HepG2 (cell line): ENCODE data around the gene PRTN3. TPM values are rescaled to one million over a fixed set of nuclear protein-coding genes. Genes with fewer than 3 reads are reported as not detected.

Experiments
- CBX1 ChIP-seq: IDR thresholded peaks from one replicate; pipeline ENCODE4 v1.6.1; 2016; ENCODE audit warnings: antibody characterized with exemption, low read depth
- EP300 ChIP-seq, 3 experiments: sonication (generic) in 1 of 3; formaldehyde crosslinking in 1 of 3; IDR thresholded peaks; 2 replicates each; pipeline versions ENCODE4 v1.5.1 to v1.6.1; 2011 to 2020; ENCODE audit warnings: low read depth in 2 of 3, low read length in 2 of 3, borderline replicate concordance in 1 of 3, improper control_type of control experiment in 1 of 3, mild to moderate bottlenecking in 1 of 3, missing genetic modification reagents in 1 of 3, moderate library complexity in 1 of 3
- HOXA7 ChIP-seq: sonication (generic); formaldehyde crosslinking; IDR thresholded peaks from 2 replicates; pipeline ENCODE4 v1.8.1; 2022; ENCODE audit warnings: mild to moderate bottlenecking, missing genetic modification reagents, moderate library complexity
- MAZ ChIP-seq, 2 experiments: sonication (generic) in 1 of 2; formaldehyde crosslinking in 1 of 2; IDR thresholded peaks; 2 replicates each; pipeline versions ENCODE4 v1.5.0 to v1.6.1; 2012 to 2020; ENCODE audit warnings: low read depth in 2 of 2, mild to moderate bottlenecking in 2 of 2, borderline replicate concordance in 1 of 2, improper control_type of control experiment in 1 of 2, low read length in 1 of 2, missing genetic modification reagents in 1 of 2, moderate library complexity in 1 of 2
- PLRG1 ChIP-seq: fragments of 450-650 bp; conservative IDR thresholded peaks from 2 replicates; pipeline ENCODE4 v1.6.1; 2016
- ZBTB7B ChIP-seq: sonication (generic); formaldehyde crosslinking; IDR thresholded peaks from 2 replicates; pipeline ENCODE4 v1.4.0; 2020; ENCODE audit warnings: missing genetic modification reagents
- ZFP90 ChIP-seq: sonication (generic); formaldehyde crosslinking; IDR thresholded peaks from 2 replicates; pipeline ENCODE4 v1.8.0; 2022; ENCODE audit warnings: missing genetic modification reagents, mild to moderate bottlenecking, inconsistent platforms, borderline replicate concordance
- ZNF12 ChIP-seq: sonication (generic); formaldehyde crosslinking; IDR thresholded peaks from 2 replicates; pipeline ENCODE4 v1.5.0; 2020; ENCODE audit warnings: missing genetic modification reagents
- ZNF3 ChIP-seq: IDR thresholded peaks from 2 replicates; pipeline ENCODE4 v1.7.0; 2017; ENCODE audit warnings: inconsistent platforms
- ZNF530 ChIP-seq: sonication (generic); formaldehyde crosslinking; IDR thresholded peaks from 2 replicates; pipeline ENCODE4 v1.5.0; 2020; ENCODE audit warnings: low read depth, mild to moderate bottlenecking, missing genetic modification reagents
- ZNF761 ChIP-seq: sonication (generic); formaldehyde crosslinking; conservative IDR thresholded peaks from 2 replicates; pipeline ENCODE4 v1.4.0; 2020; ENCODE audit warnings: mild to moderate bottlenecking, missing genetic modification reagents
- ZSCAN21 ChIP-seq: sonication (generic); formaldehyde crosslinking; IDR thresholded peaks from 2 replicates; pipeline ENCODE4 v1.8.0; 2022; ENCODE audit warnings: mild to moderate bottlenecking, missing genetic modification reagents, moderate library complexity, borderline replicate concordance
- polyA plus RNA-seq, 8 experiments: library from polyadenylated mRNA; depleted of rRNA in 3 of 8; stranded (reverse) in 7 of 8; unstranded in 1 of 8; fragments of >200 nt; fragmentation: Illumina TruSeq in 4 of 8; extraction: Trizol in 4 of 8; gene quantifications; 2 replicates each; pipeline versions ENCODE4 v1.2.1 to v1.2.3, GENCODE V29; 2011 to 2016; ENCODE audit warnings: low read depth in 4 of 8, missing spikeins in 1 of 8, mixed read lengths in 1 of 8; ENCODE audit not compliant: insufficient read depth in 1 of 8
- total RNA-seq, 5 experiments: library from RNA; depleted of rRNA; stranded (reverse); fragments of >200 nt; fragmentation: Illumina TruSeq; extraction: Trizol; gene quantifications; 2 replicates each; pipeline ENCODE4 v1.2.3, GENCODE V29; 2016; ENCODE audit warnings: low read depth in 1 of 5
- TF ChIP-seq, protein P1 (sequence below): sonication (generic); formaldehyde crosslinking; IDR thresholded peaks from 2 replicates; pipeline ENCODE4 v1.4.0; 2020; ENCODE audit warnings: missing genetic modification reagents
- TF ChIP-seq, protein P2 (sequence below), 2 experiments: sonication (generic) in 1 of 2; formaldehyde crosslinking in 1 of 2; IDR thresholded peaks; 2 replicates each; pipeline versions ENCODE4 v1.4.0 to v1.6.1; 2018 to 2020; ENCODE audit warnings: missing genetic modification reagents in 2 of 2, borderline replicate concordance in 1 of 2, low read depth in 1 of 2, mild to moderate bottlenecking in 1 of 2, missing biosample characterization in 1 of 2
- TF ChIP-seq, protein P3 (sequence below), 2 experiments: sonication (generic) in 1 of 2; formaldehyde crosslinking in 1 of 2; IDR thresholded peaks; 2 replicates each; pipeline versions ENCODE4 v1.4.0 to v1.6.1; 2016 to 2020; ENCODE audit warnings: borderline replicate concordance in 1 of 2, low read depth in 1 of 2, mild to moderate bottlenecking in 1 of 2, missing genetic modification reagents in 1 of 2
- TF ChIP-seq, protein P4 (sequence below): sonication (generic); formaldehyde crosslinking; IDR thresholded peaks from 2 replicates; pipeline ENCODE4 v1.5.0; 2020; ENCODE audit warnings: mild to moderate bottlenecking, missing genetic modification reagents

The PRTN3 gene
- total and polyA plus RNA-seq, 2 of the 13 experiments (the other 11 are each of a cell fraction or from before 2014, with no cell fraction given), result not detected

DNA sequence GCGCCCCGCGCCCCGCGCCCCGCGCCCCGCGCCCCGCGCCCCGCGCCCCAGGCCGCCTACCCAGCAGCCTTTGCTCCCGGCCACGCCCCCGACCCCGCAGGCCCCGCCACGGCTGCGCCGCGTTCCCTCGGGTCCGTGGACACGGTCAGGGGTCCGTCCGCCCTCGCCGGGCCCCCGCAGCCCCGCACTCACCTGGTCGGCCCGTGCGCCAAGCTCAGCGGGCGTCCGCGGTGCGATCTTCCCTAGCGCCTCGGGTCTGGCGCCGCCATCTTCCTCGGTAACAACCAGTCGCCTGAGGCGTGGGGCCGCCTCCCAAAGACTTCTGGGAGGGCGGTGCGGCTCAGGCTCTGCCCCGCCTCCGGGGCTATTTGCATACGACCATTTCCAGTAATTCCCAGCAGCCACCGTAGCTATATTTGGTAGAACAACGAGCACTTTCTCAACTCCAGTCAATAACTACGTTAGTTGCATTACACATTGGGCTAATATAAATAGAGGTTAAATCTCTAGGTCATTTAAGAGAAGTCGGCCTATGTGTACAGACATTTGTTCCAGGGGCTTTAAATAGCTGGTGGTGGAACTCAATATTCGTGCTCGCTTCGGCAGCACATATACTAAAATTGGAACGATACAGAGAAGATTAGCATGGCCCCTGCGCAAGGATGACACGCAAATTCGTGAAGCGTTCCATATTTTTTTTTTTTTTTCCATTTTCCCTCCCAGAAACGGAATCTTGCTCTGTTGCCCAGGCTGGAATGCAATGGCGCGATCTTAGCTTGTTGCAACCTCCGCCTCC is 52.3 kb downstream of the PRTN3 start, which contains the start of the genes MED16 and RNU6-9 (continued):
- TF ChIP-seq, protein P1, sequence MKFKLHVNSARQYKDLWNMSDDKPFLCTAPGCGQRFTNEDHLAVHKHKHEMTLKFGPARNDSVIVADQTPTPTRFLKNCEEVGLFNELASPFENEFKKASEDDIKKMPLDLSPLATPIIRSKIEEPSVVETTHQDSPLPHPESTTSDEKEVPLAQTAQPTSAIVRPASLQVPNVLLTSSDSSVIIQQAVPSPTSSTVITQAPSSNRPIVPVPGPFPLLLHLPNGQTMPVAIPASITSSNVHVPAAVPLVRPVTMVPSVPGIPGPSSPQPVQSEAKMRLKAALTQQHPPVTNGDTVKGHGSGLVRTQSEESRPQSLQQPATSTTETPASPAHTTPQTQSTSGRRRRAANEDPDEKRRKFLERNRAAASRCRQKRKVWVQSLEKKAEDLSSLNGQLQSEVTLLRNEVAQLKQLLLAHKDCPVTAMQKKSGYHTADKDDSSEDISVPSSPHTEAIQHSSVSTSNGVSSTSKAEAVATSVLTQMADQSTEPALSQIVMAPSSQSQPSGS (CRISPR knock-in tag), result 0 out of 2 replicates have a peak, but pooled peaks have one; percentile 65
- TF ChIP-seq ZFP90 (CRISPR knock-in tag) (peak; percentile 72; the same call in 1 of the 2 replicates), EP300 (IDR thresholded peaks at IDR 0.05; ENCODE audit: low read depth in 2 of 2, low read length in 2 of 2) (no peak), EP300 (CRISPR knock-in tag; IDR thresholded peaks at IDR 0.05; ENCODE audit: borderline replicate concordance) (no peak), ZNF12 (CRISPR knock-in tag) (no peak), ZSCAN21 (peak; percentile 53; the same call in 1 of the 2 replicates), ZNF761 (no peak), PLRG1 (no peak), ZNF3 (CRISPR knock-in tag) (no peak), ZNF530 (CRISPR knock-in tag) (no peak), MAZ (IDR thresholded peaks at IDR 0.05; ENCODE audit: borderline replicate concordance, low read depth, low read length) (peak; percentile 16; the same call in 1 of the 2 replicates), MAZ (CRISPR knock-in tag; IDR thresholded peaks at IDR 0.05; ENCODE audit: low read depth) (peak; percentile 68), ZBTB7B (CRISPR knock-in tag) (no peak), HOXA7 (CRISPR knock-in tag) (no peak), CBX1 (no peak)
- TF ChIP-seq, protein P2, sequence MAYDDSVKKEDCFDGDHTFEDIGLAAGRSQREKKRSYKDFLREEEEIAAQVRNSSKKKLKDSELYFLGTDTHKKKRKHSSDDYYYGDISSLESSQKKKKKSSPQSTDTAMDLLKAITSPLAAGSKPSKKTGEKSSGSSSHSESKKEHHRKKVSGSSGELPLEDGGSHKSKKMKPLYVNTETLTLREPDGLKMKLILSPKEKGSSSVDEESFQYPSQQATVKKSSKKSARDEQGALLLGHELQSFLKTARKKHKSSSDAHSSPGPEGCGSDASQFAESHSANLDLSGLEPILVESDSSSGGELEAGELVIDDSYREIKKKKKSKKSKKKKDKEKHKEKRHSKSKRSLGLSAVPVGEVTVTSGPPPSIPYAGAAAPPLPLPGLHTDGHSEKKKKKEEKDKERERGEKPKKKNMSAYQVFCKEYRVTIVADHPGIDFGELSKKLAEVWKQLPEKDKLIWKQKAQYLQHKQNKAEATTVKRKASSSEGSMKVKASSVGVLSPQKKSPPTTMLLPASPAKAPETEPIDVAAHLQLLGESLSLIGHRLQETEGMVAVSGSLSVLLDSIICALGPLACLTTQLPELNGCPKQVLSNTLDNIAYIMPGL (CRISPR knock-in tag; IDR thresholded peaks at IDR 0.05; ENCODE audit: borderline replicate concordance in 1 of 2, low read depth in 1 of 2), result peak; percentile 86 to 87; a peak in 3 of 4 replicates
- TF ChIP-seq, protein P3, sequence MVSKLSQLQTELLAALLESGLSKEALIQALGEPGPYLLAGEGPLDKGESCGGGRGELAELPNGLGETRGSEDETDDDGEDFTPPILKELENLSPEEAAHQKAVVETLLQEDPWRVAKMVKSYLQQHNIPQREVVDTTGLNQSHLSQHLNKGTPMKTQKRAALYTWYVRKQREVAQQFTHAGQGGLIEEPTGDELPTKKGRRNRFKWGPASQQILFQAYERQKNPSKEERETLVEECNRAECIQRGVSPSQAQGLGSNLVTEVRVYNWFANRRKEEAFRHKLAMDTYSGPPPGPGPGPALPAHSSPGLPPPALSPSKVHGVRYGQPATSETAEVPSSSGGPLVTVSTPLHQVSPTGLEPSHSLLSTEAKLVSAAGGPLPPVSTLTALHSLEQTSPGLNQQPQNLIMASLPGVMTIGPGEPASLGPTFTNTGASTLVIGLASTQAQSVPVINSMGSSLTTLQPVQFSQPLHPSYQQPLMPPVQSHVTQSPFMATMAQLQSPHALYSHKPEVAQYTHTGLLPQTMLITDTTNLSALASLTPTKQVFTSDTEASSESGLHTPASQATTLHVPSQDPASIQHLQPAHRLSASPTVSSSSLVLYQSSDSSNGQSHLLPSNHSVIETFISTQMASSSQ (IDR thresholded peaks at IDR 0.05; ENCODE audit: low read depth), result no peak
- TF ChIP-seq, protein P3 (CRISPR knock-in tag; IDR thresholded peaks at IDR 0.05; ENCODE audit: borderline replicate concordance), result no peak
- TF ChIP-seq, protein P4, sequence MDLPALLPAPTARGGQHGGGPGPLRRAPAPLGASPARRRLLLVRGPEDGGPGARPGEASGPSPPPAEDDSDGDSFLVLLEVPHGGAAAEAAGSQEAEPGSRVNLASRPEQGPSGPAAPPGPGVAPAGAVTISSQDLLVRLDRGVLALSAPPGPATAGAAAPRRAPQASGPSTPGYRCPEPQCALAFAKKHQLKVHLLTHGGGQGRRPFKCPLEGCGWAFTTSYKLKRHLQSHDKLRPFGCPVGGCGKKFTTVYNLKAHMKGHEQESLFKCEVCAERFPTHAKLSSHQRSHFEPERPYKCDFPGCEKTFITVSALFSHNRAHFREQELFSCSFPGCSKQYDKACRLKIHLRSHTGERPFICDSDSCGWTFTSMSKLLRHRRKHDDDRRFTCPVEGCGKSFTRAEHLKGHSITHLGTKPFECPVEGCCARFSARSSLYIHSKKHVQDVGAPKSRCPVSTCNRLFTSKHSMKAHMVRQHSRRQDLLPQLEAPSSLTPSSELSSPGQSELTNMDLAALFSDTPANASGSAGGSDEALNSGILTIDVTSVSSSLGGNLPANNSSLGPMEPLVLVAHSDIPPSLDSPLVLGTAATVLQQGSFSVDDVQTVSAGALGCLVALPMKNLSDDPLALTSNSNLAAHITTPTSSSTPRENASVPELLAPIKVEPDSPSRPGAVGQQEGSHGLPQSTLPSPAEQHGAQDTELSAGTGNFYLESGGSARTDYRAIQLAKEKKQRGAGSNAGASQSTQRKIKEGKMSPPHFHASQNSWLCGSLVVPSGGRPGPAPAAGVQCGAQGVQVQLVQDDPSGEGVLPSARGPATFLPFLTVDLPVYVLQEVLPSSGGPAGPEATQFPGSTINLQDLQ, result peak; percentile 71; the same call in 1 of the 2 replicates
